ENCODE results near the gene CELSR1.

DNA sequence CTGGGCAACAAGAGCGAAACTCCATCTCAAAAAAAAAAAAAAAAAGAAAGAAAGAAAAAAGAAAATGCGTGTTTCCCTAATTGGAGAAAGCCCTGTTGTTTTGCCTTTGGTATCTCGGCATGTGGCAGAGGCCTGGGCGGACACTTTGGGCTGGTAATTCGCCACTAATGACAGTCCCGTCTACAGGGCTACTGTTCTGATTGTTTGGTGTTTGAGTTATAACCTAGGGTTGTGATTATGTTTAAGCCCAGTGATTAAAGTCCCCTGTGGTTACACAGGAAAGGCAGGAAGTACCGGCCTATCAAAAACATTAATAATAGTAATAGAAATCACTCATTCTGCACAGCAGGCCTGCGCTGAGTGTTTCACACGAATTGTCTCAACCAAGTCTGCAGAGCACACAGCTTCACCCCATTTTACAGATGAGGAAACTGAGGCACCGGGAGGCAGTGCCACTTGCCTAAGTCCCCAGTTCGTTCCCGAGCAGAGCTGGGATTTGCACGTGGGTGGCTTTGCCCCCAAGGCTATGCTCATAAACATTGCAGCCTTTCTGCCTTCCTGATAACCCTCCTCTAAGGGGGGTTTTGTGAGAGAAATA, 43.6 kb upstream of the CELSR1 start:
- TF ChIP-seq POLR2A (IDR thresholded peaks at IDR 0.05; ENCODE audit: low read length) (no peak), GATA1 (IDR thresholded peaks at IDR 0.05; ENCODE audit: low read depth, low read length) (no peak)

All from erythroblast (primary cell).